Hematopoietic multipotent progenitor cell treated with erythropoietin and hydrocortisone succinate and interleukin-3 and kit ligand, for 6 days (in vitro differentiated cells): ENCODE results near the gene GIGYF1.

Experiments
- DNase-seq: peaks from one replicate; pipeline ENCODE4 v3.0.0-alpha.2; 2015

GIGYF1 gene

DNA sequence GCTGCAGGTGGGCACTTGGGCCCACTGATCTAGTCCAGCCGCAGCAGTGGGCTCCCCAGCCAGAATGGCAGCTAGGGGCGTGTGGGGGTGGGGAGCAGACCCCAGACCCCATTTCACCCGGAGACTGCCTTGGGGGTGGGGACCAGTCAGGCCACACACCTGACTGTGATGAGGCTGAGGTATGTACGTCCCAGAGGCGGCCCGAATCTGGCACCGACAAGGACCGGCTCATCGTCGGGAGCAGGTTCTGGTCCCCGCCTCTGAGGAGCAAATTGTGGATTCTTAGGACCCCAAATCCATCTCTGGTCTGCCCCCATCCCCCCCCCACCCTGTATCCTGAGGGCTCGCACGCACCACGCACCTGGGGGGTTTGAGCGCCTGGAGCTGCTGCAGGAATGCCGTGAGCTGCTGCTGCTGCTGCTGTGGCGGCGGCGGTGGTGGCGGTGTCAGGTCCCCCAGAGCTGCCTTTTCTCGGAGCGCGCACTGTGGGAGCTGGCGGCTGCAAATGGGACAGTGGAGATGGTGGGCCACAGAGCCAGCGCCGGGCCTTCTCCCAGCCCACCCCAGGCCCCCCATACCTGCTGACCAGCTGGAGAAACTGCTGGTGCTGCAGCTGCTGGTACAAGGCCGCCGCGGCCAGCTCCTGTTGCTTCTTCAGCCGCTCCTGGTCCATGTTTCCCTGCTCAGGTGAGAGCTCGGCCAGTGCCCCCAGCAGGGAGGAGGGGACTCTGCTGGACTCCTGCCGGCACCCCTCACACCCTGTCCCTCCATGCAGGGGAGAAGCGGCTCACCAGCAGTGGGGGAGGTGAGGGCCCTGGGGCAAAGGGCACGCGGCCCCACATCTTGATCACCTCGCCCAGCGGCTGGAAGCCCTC is 10.2 kb downstream of the GIGYF1 start:
- no peak for DNase-seq

DNA sequence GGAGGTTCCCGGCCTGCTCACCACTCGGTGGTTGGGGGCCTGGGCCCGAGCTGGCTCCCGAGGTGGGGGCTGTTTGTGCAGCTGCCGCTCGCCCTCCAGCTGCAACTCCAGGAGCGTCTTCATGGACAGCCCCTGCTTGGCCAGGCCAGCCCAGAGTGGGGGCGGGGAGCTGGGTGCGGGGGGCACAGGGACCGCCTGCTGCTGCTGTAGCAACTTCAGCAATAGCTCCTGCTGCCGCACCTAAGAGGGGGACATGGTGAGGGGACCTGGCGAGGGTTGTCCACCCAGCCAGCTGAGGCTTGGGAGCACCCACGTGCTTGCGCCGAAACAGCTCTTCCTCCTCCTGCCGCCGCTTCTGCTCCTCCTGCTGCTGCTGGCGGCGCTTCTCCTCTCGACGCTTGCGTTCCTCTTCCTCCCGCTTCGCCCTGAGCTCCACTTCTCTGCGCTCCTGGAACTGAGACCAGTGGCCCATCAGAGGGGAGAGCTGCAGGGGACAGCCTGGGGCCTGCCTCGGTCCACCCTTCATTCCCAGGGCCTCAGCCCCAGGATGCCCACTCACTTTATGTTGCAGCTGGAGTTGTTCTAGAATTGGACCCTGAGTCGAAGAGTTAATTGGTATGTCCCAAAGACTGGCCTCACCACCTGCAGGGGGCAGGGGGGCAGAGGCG is 10.9 kb downstream of the GIGYF1 start:
- DNase-seq, result no peak

DNA sequence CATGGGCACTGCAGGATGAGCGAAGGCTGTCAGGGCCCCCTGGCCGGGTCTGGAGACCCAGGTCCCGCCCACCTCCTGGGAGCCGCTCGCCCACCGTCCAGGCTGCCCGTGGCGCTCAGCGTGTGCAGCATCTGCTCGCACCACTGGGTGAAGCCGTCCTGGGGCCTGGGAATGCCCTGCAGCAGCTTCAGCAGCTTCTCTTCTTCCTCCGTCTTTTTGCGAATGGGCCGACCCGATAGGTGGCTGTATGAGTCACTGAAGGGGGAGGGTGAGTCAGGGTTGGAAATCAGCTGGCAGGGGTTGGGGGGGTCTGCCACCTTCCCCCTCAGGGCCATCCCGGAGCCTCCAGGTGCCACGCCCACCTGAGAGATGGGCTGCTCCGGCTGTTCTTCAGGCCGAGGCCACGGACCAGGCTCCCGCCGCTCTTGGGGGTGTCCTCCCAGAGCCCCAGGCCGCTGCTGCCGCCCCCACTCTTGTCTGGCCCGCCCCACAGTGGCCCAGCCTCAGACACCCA is 11.8 kb downstream of the GIGYF1 start:
- DNase-seq, result peak; percentile 19

DNA sequence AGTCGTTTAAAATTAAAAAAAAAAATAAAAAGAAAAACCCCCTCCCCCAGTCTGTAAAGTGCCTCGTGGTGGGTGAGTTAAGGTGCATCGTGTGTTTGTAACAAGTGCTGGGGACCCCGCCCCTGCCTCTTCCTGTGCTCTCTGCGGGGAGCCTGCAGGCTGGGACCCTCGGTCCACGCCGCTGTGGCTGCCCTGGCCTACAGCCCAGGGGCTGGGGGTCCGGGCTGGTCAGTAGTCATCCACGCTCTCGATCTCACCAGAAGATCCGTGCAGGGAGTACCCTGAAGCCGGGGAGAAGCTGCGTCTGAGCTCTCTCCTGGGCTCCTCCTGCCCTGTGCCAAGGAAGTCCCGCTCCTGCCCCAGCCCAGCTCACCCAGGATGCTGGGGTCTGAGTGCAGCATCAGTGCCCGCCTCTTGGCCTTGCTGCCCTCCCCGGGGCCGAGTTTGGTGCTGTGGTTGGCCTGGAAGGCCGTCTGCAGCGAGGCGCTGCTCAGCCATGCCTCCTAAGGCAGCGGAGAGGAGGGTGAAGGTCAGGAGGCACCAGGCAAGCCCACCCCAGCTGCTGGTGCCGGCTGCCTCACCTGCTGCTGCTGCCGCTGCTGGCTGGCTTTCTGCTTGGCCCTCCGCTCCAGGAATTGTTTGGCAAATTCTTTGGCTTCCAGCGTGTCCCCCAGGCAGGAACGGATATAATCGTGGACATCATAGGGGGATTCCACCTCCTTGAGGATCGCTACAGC is 12.4 kb downstream of the GIGYF1 start:
- peak; percentile 10 for DNase-seq

DNA sequence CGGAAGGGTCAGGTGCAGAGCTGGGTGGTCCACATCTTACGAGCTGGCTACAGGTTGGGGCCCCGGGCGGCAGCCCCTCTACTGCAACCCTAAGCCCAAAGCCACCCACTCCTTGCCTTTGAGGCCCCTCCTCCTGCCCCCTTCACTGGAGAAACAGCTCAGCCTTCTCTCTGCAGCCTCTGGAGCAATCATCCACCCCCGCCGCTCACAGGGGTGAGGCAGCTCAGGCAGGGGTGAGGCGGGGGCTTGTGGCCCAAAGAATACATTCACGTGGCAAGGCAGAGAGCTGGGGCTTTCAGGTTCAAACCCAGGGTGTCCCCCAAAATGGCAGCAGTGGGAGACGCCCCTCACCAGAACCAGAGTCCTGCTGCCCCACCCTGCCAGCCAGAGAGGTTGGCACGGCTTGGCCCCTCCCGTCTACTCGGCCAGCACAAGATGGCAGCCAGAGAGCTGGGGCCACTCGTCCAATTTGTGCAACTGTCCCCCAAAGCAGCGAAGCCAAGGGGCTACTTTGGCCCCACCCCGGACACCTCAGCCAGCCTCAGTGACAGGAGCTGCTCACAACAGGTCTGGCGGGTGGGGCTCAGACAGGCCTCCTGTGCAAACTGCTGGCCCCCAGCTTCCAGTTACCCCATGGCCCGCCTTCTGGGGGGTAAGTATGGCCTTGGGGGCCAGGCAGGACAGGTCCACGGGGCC is 13.3 kb downstream of the GIGYF1 start:
- peak; percentile 50 for DNase-seq

DNA sequence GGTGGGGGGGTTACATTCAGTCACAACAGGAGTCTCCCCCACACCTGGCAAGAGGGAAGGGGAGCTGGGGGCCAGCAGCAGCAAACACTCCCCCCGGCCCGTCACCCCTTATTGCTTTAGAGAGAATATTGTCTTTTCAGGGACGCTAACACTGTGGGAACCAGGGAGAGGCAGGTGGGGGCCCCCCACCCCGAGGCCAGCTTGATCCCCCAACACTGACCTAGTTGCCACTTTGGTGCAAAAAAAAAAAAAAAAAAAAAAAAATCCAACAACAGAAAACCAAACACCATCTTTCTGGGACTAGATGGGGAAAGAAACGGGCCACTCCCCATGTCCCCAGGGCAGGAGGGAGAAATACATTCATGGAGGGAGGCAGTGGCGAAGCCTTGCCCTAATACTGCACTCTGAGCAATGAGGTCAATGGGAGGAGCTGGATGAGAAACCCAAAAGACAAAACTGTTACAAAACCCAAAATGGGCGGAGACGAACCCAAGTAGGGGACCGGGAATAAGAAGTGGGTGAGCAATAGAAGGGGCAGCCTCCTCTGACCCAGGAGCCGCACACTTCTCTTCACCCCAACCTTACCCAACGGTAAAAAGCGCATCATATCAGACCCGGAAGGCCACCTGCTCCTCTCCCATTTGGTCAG is 14.0 kb downstream of the GIGYF1 start:
- peak; percentile 63 for DNase-seq

DNA sequence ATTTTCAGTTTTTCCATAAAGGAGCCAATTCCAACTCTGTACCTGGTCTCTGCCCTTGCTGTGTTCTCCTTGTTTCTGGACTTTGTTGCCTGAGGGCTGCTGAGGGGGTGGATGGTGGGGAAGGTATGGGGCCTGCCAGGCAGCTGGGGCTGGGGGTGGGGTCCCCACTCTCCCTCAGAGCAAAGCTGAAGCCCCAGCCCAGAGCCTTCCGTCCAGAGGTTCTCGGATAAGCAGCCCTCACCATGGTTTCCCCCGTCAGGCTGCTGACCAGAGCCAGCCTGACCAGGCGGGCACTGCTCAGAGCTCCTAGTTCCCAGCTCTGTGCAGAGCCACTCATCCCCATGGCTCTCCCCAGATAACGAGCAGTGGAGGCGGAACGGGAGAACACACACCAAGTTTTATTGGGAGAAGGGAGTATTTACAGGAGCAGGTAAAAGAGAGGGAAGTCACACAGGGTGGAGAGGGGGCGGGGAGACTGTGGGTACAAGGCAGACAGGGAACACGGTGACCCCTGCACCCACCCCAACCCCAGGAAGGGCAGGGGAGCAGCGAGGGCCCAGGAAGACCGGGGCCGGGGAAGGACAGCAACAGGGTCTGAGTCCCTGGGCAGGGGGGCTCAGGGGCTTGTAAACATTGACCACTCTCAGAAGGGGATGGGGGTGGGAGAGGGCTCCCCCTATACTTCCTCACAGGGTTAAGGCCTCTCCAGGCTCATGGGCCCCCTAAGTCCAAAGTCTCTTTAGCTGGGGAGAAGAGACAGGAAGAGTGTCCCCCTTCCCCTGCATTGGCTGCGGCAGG is 14.7 kb downstream of the GIGYF1 start:
- DNase-seq, result peak; percentile 8

DNA sequence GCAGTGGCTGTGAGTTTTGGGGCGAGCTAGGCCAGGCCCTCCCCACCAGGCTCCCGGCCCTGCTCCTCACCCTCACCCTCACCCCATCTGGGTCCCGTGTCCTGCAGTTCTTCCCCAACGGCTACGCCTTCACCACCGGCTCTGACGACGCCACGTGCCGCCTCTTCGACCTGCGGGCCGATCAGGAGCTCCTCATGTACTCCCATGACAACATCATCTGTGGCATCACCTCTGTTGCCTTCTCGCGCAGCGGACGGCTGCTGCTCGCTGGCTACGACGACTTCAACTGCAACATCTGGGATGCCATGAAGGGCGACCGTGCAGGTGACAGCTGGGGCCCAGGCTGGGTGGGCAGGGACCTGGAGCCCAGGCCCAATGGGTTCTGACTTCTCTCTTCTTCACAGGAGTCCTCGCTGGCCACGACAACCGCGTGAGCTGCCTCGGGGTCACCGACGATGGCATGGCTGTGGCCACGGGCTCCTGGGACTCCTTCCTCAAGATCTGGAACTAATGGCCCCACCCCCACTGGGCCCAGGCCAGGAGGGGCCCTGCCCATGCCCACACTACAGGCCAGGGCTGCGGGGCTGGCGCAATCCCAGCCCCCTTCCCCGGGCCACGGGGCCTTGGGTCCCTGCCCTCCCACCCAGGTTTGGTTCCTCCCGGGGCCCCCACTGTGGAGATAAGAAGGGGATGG is 15.6 kb downstream of the GIGYF1 start:
- DNase-seq, result peak; percentile 19

DNA sequence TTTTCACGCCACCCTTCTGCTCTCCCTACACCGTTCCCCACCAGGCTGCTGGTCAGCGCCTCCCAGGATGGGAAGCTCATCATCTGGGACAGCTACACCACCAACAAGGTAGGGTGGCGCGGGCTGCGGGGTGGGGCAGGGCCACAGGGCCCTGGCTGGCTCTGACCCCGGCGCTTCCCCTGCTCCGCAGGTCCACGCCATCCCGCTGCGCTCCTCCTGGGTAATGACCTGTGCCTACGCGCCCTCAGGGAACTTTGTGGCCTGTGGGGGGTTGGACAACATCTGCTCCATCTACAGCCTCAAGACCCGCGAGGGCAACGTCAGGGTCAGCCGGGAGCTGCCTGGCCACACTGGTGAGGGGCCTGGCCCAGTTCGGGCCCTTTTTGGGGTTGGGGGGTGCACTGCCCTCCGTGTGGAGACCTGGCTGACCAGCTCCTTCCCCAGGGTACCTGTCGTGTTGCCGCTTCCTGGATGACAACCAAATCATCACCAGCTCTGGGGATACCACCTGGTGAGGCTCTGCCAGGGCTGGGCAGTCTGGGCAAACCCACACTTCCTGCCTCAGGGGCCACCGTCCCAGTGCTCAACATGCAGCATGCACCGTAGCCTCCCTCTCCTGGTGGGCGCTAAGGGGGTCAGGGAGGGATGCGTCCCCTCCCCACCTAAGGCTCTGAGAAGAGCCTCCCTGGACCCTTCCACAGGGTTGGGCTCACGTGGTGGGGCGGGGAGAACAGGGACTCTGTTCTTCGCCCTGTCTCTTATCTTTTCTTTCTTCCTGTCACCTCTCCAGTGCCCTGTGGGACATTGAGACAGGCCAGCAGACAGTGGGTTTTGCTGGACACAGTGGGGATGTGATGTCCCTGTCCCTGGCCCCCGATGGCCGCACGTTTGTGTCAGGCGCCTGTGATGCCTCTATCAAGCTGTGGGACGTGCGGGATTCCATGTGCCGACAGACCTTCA is 16.5 kb downstream of the GIGYF1 start:
- DNase-seq, result peak; percentile 24

DNA sequence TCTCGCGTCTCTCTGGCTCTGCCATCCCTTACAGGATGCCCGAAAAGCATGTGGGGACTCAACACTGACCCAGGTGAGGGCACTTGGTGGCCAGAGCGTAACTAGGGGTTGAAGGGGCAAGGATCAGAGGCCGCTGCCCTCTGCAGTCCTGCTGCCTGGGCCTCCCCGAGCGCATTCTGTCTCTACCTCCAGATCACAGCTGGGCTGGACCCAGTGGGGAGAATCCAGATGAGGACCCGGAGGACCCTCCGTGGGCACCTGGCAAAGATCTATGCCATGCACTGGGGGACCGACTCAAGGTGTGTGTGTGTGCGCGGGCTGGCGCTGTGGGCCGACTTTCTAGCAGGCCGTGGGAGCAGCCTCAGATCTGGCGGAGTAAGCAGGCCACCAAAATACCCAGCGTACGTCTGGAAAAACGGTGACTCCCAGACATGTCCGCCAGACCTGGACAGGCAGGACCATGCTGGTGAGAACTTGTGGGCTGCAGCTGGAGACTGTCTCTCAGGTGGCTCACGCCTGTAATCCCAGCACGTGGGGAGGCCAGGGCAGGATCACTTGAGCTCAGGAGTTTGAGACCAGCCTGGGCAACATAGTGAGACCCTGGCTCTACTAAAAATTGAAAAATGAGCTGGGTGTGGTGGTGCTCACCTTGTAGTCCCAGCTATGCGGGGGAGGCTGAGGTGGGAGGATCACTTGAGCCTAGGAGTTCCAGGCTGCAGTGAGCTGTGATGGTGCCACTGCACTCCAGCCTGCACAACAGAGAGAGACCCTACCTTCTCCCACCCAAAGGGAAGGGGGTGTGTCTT is 17.3 kb downstream of the GIGYF1 start:
- DNase-seq, result no peak

DNA sequence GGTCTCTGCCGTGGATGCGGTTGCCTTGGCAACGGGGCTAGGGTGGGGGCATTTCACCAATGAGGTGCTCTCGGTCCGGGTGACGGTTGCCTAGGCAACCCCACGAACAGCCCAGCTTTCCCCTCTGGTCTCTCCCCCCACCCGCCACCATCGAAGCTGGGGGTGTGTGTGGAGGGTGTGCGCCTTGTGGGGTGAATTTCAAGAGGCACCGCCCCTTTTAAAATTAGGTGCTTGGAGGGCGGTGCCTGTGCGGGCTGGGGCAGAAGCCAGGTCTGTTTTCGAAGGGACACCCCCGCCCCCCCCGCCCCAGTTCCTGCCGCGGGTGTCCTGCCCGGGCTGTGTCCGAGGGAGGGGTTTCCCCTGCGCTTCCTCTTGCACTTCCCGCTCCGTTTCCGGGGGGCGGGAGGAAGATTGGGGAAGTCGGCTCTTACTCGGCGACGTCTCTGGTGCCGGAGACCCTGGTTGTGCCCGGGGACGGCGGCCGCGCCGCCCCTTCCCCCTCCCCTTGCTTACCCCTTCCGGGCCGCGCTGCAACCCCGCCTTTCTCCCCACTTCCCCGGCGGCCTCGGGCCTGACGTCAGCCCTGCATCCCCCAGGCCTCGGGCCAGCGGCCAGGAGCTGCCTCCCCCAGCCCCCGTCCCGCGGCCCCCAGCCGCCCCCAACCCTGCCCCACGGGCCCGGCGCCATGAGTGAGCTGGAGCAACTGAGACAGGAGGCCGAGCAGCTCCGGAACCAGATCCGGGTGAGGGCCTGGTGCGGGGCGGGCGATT is 18.3 kb downstream of the GIGYF1 start:
- peak; percentile 92 for DNase-seq

DNA sequence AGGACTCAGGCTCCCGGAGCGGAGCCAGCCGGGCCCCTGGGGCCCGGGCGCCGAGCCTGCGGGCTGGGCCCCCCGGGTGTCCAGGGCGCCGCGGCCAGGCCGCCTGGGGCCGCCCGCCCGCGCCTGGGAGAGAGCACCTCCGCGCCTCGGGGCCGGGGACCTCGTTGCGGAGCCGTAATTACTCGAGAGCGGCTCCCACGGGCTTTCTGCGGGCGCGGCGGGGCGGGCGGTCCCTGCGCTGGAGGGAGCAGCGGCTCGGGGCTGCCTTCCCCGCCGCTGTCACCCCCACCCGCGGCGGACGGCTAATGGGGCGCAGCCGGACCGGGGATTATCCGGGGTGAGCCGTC is 19.0 kb downstream of the GIGYF1 start:
- no peak for DNase-seq

DNA sequence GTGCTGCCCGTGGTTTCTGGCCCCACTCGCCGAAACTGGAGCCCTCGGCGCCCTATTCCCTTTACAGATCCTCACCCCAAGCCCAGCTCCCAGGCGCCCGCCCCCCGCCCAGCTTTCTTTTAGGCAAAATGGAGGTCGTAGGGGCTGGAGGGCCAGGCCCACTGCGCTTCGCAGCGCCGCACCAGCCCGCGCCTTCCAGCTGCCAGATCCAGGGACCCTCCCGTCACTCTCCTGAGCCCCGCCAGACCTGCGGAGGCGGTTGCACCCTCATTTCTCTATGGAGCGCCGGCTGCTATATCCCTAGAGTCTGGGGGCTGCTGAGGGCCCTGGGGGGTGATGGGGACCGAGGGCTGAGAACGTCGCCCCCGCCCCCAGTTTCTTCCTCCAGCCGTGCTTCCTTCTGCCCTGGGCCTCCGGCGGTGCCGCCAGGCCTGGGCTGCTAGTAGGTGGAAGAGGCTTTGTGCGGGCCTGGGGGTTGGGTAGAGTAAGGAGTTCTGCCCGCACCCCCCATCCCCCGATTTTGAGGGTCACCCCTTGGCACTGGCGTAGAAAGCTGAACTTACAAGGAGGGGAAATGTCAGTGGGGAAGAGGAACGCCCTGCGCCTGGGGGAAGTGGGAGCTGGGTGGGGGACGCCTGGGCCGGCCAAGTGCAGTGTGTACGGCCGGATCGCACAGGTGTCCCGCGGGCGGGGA is 19.5 kb downstream of the GIGYF1 start:
- DNase-seq, result peak; percentile 56

DNA sequence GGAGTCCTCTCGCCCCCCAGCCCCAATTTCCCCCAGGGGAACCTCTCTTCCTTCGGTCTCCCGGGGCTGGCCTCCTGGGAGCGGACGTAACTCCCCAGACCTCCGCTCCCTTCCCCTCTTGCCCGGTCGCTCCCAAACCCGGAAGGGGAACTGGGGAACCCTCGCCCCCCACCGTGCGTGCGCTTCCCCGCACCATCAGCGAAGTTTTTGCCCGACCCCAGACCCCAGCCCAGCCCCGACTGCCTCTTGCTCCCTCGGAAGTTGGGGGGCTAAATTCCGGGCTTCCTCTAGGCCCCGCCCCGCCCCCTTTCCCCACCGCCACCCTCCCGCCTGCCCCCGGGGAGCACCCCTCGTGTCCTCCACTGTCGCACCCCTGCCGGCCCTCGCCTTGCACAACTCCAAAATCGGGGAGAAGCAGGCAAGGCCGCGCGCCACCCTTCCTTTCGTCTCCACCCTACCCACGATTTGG is 20.1 kb downstream of the GIGYF1 start:
- DNase-seq, result peak; percentile 70

DNA sequence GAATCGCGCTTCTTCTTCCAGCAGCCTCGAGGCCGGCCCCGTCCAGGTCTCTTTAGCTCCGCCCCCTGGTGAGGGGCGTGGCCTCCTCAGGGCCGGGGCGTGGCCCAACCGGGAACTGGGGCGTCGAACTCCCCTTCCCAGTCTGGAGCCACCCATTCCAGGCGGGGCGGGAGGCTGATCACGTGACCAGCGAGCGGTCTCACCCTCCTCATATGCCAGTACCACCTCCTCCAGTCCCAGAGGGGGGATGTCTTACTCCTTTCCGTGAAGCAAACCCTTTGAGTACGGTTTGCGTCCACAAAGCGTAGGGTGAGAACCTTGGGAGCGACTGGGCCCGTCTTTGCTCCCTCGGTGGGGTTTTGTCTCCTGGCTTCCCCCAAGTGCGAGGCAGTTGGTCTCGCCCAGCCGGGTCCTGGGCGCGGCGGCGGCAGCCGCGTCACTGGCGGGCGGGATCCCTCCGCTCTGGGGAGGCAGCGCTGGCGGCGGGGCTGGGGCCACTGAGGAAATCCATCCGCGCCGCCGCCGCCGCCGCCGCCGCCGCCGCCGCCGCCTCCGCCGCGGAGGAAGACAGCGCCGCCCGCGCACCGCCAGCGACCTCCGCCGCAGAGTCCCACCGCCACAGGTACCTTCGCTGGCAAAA is 20.6 kb downstream of the GIGYF1 start, which contains the start of gene GNB2:
Gene GNB2 (plus strand): TSS at position 439 of the 640 bp plus-strand sequence. CDS start 2,526 bp downstream, outside the sequence.
- peak; percentile 98 for DNase-seq
